Transverse colon (tissue), 4 donors: ENCODE measurements around the gene UTF1. TPM values are rescaled to one million over a fixed set of nuclear protein-coding genes. Genes with fewer than 3 reads are reported as not detected.

Source experiments
- DNase-seq: peaks from one replicate; pipeline ENCODE4 v3.0.0-alpha.2; 2019
- H3K27ac ChIP-seq, 4 donors: fragments of 200-600 bp; sonication (generic); 2 replicates each; pipeline ENCODE4 v1.5.1; 2016 to 2018; ENCODE audit warnings: inconsistent platforms in 4 of 4
- H3K27me3 ChIP-seq: fragments of 200-600 bp; sonication (generic); 2 replicates; pipeline ENCODE4 v1.5.1; 2017; ENCODE audit warnings: inconsistent platforms
- H3K36me3 ChIP-seq, 4 donors: fragments of 200-600 bp; sonication (generic); 2 replicates each; pipeline ENCODE4 v1.5.1; 2017 to 2019; ENCODE audit warnings: inconsistent platforms in 4 of 4
- H3K4me1 ChIP-seq, 4 donors: fragments of 200-600 bp; sonication (generic); 2 replicates each; pipeline ENCODE4 v1.5.1; 2017 to 2020; ENCODE audit warnings: inconsistent platforms in 4 of 4
- H3K4me3 ChIP-seq, 4 donors: fragments of 200-600 bp; sonication (generic); 1 replicate in 1 of 4; 2 replicates in 3 of 4; pipeline versions ENCODE4 v1.5.1 to v1.6.1; 2017 to 2019; ENCODE audit warnings: inconsistent platforms in 4 of 4
- H3K9me3 ChIP-seq, 2 donors: fragments of 200-600 bp; sonication (generic); 2 replicates each; pipeline ENCODE4 v1.5.1; 2017 to 2019; ENCODE audit warnings: inconsistent platforms in 2 of 2
- EP300 ChIP-seq: sonication (generic); formaldehyde crosslinking; IDR thresholded peaks from one replicate; pipeline ENCODE4 v1.6.1; 2017; ENCODE audit warnings: antibody characterized with exemption, low read depth
- POLR2A ChIP-seq: fragments of 450-650 bp; IDR thresholded peaks from one replicate; pipeline ENCODE4 v1.6.1; 2016; ENCODE audit warnings: antibody characterized with exemption, mild to moderate bottlenecking, moderate library complexity
- POLR2AphosphoS5 ChIP-seq, 3 donors: sonication (generic); formaldehyde crosslinking; IDR thresholded peaks; one replicate each; pipeline ENCODE4 v1.6.1; 2016; ENCODE audit warnings: antibody characterized with exemption in 3 of 3
- WGBS, 2 donors: methylation state at CpG; one replicate each; pipeline ENCODE4 v1.1.5; 2018; ENCODE audit warnings: low coverage in 1 of 2; 5-methylcytosine and 5-hydroxymethylcytosine counted together
- in situ Hi-C, 4 donors: fragments of 200-750 bp; cut with MboI; loops; one replicate each; pipeline versions ENCODE4 v1.15.0 to v1.15.1; 2017; ENCODE audit warnings: low sequenced_read_pairs in 3 of 4, low pct_ligation_motif_present in 1 of 4, low pct_unique_long_range_greater_than_20kb in 1 of 4
- intact Hi-C: fragments of 100-400 bp; cut with DNase I; formaldehyde crosslinking; loops from one replicate; pipeline ENCODE4 v1.15.1; 2023; ENCODE audit warnings: low total_unique reads
- total RNA-seq, 4 donors: library from RNA; depleted of rRNA; stranded (reverse); fragments of >200 nt; gene quantifications; one replicate each; pipeline ENCODE4 v1.1.0, GENCODE V29; 2016
- TF ChIP-seq, protein P1 (sequence below), 5 experiments: fragments of 200-600 bp in 3 of 5; fragments of 450-650 bp in 2 of 5; sonication (generic) in 3 of 5; IDR thresholded peaks; 1 replicate in 2 of 5; 2 replicates in 3 of 5; pipeline ENCODE4 v1.5.1; 2016 to 2017; ENCODE audit warnings: antibody characterized with exemption in 5 of 5, inconsistent platforms in 3 of 5, mild to moderate bottlenecking in 2 of 5, moderate library complexity in 1 of 5

UTF1 gene
- total RNA-seq, 4 donors from 2014 or later = not detected

DNA sequence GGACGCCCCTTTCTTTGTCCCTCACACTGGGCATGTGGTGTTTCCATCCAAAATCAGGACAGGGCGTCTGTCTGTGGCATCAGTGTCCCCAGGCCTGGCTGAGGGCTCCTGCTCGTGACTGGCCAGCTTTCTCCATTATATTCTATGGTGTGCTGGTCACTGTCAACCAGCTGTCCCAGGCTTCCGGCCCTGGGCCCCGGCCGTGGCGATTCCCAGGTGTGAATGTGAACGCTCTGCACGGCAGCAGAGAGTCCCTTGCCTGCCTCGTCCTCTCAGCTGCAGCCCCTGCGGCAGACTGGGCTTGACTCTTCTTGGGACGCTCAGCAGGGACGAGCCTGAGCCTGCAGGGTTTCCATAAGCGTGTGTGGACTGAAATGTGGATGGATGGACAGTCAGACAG is 5.9 kb upstream of the UTF1 start:
- Histone ChIP-seq H3K4me1 (no peaks in the 10 kb centered on the region), H3K4me3 (no peak overlapping the region), H3K36me3 (no peaks in the 10 kb centered on the region), H3K27ac (no peak overlapping the region), H3K9me3 (no peaks in the 10 kb centered on the region), H3K27me3 (peaks cover 47% of the 10 kb centered on the region)
- intact Hi-C loops = no loop called here
- WGBS, 2 donors = 73% methylated on average over 14 of the region's 14 CpGs; no CpG with 5 or more reads in 1 of the 2 donors
- in situ Hi-C loops = no loop called here
- DNase-seq = no peak
- TF ChIP-seq POLR2AphosphoS5 (IDR thresholded peaks at IDR 0.05) (no peak), POLR2A (no peak), EP300 (no peak)
- TF ChIP-seq, protein P1, sequence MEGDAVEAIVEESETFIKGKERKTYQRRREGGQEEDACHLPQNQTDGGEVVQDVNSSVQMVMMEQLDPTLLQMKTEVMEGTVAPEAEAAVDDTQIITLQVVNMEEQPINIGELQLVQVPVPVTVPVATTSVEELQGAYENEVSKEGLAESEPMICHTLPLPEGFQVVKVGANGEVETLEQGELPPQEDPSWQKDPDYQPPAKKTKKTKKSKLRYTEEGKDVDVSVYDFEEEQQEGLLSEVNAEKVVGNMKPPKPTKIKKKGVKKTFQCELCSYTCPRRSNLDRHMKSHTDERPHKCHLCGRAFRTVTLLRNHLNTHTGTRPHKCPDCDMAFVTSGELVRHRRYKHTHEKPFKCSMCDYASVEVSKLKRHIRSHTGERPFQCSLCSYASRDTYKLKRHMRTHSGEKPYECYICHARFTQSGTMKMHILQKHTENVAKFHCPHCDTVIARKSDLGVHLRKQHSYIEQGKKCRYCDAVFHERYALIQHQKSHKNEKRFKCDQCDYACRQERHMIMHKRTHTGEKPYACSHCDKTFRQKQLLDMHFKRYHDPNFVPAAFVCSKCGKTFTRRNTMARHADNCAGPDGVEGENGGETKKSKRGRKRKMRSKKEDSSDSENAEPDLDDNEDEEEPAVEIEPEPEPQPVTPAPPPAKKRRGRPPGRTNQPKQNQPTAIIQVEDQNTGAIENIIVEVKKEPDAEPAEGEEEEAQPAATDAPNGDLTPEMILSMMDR (IDR thresholded peaks at IDR 0.05) = no peak

DNA sequence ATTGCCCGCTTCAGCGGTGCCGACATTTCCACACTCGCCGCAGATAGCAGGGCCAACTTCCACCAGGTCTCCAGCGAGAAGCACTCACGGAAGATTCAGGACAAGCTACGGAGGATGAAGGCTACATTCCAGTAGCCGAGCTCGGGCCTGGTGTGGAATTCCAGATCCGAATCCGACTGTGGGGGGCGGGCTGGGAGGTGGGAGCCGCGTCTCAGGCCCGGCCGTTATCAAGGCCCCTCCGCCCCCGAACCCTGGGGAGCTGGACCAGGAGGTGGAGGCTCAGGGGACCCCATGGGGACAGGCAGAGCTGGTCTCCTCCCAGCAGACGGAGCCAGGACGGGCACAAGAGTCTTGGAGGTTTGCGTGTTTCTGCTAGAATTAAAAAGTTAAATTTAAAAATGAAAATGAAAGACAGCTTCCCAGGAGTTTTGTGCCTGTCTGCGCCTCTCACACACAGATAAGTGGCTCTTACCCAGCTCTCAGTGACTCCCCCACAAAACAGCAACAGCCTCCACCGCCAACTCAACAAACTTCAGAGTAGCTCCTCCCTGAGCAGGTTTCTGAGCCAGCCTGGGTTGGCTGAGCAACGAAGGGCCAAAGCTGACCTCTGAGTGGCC is 5.2 kb upstream of the UTF1 start:
- no peak for TF ChIP-seq POLR2AphosphoS5 (IDR thresholded peaks at IDR 0.05)
- TF ChIP-seq, protein P1 (IDR thresholded peaks at IDR 0.05) = no peak
- TF ChIP-seq EP300 = no peak
- in situ Hi-C loops = no loop called here
- H3K36me3 ChIP-seq = no peaks in the 10 kb centered on the region
- 83% methylated on average over 25 of the region's 25 CpGs; no CpG with 5 or more reads in 1 of the 2 donors for WGBS, 2 donors
- H3K4me3 ChIP-seq = no peak overlapping the region
- peaks cover 47% of the 10 kb centered on the region for H3K27me3 ChIP-seq
- DNase-seq = no peak
- H3K9me3 ChIP-seq = no peaks in the 10 kb centered on the region
- intact Hi-C loops = no loop called here
- peaks cover 0 to 3% (median under 1%) of the 10 kb centered on the region in 4 donors for H3K4me1 ChIP-seq
- no peak overlapping the region for H3K27ac ChIP-seq

DNA sequence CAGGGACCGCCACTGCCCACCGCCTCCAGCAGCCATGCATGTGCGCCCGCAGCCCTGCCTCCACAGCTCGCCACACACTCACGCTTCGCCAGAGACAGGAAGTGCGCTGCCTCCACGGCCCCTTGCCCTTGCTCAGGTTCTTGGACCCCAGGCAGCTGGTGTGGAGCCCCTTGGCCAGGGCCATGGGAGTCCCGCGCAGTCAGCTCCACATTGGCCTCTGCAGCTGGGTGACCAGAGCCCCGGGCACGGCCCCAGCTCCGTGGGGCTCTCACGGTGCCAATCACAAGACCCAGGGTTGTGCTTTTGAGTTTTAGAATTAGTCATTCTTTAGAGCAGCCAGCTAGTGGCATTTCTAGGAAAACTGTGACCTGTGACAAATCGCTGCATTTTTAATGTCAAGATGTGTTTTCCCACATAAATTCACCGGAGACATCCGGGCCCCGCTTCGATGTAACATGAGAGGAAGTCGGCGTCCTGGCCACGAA is 4.3 kb upstream of the UTF1 start:
- Histone ChIP-seq H3K36me3 (no peaks in the 10 kb centered on the region), H3K9me3 (no peaks in the 10 kb centered on the region), H3K4me1 (peaks cover 0 to 9% (median 4%) of the 10 kb centered on the region in 4 donors), H3K4me3 (no peak overlapping the region), H3K27ac (no peak overlapping the region), H3K27me3 (peaks cover 52% of the 10 kb centered on the region)
- no peak for TF ChIP-seq POLR2A
- no peak for TF ChIP-seq POLR2AphosphoS5 (IDR thresholded peaks at IDR 0.05)
- DNase-seq = no peak
- in situ Hi-C loops (no loop called here), intact Hi-C loops (no loop called here)
- WGBS, 2 donors = 68% methylated on average over 21 of the region's 23 CpGs; no CpG with 5 or more reads in 1 of the 2 donors

DNA sequence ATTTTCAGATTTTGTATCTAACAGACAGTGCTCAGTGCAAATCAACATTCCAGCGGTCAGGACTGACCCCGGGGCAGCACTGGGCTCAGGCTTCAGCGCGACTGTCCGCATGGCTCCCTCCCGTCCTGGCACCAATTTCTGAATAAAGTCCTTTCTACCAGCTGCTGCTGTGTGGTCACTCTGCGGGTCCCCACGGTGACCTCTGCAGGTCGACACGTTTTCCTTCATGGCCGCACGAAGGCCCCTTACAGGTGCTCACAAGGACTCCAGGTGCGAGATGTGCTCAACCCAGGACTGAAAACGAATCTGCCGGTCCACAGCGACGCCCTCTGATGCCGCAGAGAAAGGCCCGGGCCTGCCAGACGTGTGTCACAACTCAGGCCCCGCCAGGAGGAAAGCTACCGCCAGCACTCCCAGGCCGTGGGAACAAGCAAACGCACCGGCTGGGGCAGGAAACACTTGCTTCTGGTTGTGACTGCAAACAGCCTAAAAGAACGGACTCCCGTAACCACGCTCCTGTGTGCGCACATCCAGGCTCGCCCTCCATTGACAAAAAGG is 3.7 kb upstream of the UTF1 start:
- DNase-seq = no peak
- no peaks in the 10 kb centered on the region for H3K36me3 ChIP-seq
- no peaks in the 10 kb centered on the region for H3K9me3 ChIP-seq
- WGBS, 2 donors = 56 to 91% methylated on average over 5 to 30 of the region's 30 CpGs
- in situ Hi-C loops = no loop called here
- no peak overlapping the region for H3K4me3 ChIP-seq
- TF ChIP-seq POLR2A = no peak
- TF ChIP-seq POLR2AphosphoS5 (IDR thresholded peaks at IDR 0.05) = no peak
- TF ChIP-seq, protein P1 (IDR thresholded peaks at IDR 0.05) = no peak
- peaks cover 0 to 9% (median 4%) of the 10 kb centered on the region in 4 donors for H3K4me1 ChIP-seq
- peaks cover 54% of the 10 kb centered on the region for H3K27me3 ChIP-seq
- no peak overlapping the region for H3K27ac ChIP-seq
- intact Hi-C loops = no loop called here
